NCI-H748 (cell line): ENCODE results near the gene IL1RN.

Source experiments
- DNase-seq: peaks from one replicate; lab custom pipeline; 2025; ENCODE audit not compliant: unreplicated experiment; lab: John Stamatoyannopoulos, UW

The IL1RN gene

DNA sequence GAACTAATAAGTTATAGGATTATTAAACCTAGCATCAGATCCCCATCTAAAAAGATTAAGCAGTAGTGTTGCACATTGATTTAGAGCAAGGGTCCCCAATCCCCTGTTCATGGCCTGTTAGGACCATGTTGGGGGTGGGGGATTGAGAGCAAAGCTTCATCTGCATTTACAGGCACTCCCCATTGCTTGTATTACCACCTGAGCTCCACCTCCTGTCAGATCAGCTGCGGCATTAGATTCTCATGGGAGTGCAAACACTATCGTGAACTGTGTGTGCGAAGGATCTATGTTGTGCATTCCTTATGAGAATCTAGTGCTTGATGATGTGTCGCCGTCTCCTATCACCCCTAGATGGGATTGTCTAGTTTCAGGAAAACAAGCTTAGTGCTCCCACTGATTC is 27.9 kb downstream of the IL1RN start:
- no peak for DNase-seq

DNA sequence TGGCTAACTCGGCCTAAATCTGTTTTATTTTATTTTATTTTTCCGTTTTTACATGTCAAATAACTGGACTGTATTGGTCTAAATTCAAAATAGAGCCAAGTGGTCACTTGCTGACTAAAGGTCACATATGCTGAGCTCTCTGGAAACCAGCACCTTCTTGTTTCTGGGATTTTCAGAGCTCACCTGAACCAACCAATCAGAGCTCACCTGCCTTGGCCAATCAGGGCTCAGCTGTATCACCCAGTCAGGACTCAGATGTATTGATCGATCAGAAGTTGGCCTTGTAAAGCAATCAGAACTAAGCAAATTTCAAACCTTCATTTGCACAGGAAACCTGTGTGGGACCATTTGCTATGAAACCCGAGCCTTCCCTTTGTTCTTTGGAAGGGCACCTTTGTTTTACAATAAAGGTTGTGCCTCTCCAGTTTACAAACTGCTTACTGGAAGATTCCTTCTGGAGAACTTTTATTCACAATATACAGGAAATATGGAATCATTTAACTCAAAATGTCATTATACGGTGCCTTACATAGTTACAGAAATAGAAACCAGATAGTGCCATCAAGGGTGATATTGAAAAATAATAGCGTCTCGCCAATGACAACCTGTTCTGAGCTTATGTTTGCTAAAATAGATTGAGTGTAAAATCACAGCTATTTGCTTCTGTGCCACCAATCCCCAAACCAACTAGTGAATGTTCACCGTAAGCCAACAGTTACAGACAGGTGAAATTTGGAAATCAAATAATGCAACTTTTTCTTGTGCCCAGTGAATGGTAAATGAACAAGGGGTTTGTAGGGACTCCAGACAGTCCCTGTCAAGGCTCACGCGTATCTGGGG is 29.1 kb downstream of the IL1RN start:
- peak; percentile 78 for DNase-seq

DNA sequence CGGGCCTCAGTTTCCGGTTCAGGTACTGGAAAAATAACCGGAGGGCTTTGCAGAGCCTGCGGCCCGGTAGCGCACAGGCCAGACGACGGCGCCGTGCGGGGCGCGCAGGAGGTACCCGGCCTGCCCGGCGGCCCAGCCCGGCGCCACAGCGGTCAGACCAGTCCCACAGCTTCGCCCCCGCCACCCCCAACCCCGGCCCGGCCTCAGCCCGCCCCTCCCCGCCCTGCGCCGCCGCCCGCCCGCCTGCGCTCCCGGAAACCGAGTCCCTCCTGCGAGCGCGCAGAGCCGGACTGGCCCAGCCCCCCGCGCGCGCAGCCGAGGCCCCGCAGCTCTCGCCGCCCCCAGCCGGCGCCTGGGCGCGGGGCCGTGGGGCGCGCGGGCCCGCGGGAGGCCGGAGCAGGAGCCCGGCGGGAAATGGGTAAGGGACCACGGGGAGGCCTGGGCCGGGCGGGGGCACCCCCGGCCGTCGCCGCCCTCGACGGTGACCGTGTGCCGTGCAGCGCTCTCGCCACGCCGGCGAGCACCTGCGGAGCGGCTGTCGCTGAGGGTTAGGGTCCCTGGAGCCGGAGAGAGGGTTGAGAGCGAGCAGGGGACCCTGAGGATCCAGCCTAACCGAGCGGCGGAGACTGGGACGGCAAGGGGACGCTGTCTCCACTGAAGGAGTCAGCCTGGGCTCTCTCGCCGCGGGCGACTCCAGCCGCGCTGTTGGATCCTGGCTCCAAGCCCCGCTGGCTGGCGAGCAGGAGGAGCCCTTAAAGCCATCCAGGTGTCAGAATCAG is 29.9 kb downstream of the IL1RN start:
- peak; percentile 63 for DNase-seq

DNA sequence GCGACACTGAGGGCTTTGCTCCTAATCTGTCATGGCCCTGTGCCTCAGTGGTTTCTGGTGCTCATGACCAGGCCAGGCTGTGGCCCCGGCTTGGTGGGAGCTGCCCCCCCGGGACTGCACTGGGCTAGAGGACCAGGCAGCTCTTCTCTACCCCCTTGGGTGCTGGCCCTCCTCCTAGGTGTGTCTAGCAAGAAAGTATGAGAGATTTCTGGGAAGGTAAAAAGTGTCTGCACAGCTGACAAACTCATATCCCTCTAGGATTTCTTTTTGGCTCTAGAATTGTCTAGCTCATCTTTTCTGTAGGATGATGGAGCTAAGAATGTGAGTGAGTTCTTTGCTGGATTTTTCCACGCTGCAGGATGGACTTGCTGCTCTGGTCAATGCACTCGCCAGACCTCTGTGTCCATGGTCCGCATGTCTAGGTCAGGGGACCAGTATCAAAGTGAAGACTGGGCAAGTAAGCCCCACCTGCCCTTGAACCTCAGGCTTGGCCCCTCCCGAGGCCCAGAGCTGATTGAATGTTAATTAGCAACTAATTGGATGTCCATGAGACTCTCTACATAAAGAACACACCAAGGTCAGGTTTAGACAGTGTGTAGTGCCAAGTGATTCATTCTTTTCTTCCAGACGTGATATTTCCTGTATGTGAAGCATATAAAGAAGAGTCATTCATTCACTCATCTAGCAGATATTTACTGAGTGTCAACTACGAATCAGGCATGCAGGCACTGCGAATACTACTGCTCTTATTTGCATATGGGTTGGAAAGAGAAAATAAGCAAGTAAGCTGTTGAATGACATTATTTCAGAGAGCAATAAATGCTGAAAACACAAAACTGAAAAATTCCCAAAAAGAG is 30.7 kb downstream of the IL1RN start:
- DNase-seq, result no peak

DNA sequence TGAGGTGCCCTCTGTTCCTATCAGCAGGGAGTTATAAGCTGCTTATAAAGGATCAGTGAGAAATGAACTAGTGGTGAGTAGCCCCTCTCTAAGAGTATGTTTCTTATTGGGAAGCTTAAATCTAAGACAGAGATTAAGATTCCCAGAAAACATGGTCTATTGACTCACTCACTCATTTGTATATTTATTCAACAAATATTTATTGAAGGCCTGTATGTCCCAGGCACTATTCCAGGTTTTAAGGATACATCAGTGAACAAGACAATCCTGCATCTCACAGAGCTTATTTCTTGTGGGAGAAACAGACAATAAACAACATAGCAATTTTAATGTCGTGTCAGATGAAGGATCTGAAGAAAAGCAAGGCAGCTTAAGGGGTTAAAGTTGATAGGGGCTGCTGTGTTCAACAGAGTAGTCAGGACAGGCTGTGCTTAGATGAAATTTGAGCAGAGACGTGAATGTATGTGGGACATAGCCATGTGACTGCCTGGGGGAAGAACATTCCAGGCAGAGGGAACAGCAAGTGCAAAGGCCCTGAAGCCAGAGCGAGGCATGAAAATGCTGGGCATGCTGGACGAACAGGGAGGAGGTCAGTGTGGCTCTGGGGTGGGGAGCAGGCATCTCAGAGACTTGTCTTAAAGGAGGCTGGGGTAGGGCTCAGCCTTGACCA is 31.6 kb downstream of the IL1RN start:
- no peak for DNase-seq

DNA sequence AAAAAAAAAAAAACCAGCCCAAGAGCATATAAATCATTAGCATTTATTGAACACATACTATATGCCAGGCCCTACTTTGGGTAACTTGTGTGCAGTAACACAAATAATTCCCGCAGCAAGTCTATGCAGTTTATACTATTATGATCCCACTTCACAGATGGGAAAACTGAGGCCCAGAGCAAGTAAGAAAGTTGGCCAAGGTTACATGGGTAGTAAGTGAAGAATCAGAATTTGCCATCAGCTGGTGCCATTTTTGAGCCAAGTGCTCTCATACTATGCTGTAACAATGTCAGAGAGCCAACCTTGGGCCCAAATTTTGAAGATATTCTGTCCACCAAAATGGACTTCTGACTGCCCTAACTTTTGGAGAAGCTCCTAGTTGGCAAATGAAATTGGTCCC is 32.9 kb downstream of the IL1RN start:
- no peak for DNase-seq

DNA sequence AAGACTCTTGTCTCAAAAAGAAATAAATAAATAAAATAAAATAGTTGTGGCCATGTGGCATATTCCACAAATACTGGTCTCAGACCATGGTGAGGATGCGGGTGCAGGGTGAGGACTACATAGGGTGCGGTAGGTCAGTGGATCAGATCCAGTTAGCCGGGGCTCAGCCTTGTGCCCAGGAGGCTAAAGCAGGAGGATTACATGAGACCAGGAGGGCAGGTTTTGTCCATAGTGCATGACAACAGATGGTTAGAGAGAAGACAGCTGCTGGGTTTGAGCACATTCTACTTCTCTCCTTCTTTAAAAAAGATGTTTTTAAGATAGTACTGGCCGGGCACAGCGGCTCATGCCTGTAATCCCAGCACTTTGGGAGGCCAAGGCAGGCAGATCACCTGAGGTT is 33.6 kb downstream of the IL1RN start:
- no peak for DNase-seq

DNA sequence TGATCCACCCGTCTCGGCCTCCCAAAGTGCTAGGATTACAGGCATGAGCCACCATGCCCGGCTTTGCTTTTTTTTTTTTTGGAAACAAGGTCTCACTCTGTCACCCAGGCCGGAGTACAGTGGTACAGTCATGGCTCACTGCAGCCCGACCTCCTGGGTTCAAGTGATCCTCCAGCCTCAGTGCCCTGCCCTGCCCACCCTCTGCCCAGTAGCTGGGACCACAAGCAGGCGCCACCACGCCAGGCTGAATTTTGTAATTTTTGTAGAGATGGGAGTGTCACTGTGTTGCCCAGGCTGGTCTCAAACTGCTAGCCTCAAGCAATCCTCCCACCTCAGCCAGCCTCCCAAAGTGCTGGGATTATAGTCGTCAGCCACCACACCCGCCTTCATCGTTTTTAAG is 34.8 kb downstream of the IL1RN start:
- no peak for DNase-seq

DNA sequence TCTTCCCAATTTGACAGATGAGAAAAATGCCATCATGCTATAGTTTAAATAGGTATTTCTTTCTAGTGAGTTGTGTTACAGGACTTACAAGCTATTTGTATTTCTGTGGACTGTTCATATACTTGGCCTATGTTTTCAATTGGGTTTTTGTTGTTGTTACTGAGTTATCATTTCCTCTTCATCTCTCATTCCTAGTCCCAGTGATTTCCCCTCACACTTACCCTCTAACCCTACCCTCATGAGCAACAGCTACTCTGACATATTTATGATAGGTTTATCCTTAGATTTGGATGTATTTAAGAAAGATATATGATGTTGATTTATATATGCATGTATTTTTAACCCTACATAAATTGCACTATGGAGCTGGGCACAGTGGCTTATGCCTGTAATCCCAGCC is 35.5 kb downstream of the IL1RN start:
- DNase-seq, result no peak

DNA sequence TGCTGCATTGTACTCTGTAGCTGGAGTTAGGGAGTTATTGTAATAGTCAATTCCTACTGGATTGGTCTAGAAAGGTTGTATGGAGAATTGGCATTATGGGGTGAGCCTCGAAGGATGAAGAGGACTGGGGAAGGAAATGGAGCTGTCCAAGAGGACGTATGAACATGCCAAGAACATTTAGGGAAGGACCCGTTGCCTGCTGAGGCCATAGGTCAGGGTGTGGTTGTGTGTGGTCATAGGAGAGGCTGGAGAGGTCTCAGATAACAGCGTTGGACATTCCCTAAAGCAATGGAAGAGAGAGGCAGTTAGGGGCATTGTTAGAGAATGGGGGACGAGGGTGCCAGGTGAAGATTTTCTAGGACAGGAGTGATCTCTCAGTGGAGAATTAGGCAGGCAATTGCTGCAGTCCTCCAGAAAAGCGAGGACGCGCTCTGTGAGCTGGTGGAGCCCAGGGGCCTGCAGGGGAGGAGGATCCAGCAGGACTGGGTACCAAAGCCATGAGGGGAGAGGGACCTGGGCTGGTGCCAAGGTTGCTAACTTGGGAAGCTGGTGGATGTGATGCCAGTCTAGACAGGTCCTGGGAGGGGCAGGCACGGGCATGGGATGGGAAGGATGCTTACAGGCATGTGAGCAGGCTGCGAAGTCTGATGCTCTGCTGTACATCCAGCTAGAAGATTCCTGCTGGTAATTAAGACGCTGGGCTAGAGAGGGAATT is 37.0 kb downstream of the IL1RN start:
- DNase-seq, result no peak

DNA sequence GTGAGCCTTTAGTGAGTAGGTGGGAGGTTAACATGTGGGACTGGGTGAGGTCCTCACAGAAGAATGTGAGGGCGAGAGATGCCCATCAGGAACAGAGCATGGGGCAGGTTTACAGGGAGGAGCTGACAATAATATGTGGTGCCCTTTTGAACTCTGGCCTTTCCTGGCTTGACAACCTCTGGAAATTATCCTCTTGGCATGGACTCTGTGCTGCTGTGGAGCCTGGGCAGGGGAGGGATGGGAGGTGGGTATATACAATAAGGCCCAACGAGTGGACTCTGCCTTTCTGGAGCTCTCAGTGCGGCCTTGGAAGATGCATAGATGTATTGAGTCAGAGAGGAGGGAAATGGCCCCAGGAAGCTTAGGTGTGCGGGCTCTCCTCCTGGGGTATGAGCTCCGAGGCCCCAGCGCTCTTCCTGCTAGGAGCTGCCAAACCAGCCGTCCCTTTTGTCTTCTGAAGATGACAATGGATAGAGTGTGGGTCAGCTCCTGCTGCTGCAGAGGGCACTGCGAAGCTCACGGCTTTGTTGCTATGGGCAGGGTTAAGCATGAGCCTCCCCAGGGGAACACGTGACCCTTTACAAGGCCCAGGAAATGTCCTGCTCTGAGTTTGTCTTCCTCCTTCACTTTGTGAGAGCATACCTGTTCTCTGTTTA is 37.7 kb downstream of the IL1RN start:
- DNase-seq, result no peak

DNA sequence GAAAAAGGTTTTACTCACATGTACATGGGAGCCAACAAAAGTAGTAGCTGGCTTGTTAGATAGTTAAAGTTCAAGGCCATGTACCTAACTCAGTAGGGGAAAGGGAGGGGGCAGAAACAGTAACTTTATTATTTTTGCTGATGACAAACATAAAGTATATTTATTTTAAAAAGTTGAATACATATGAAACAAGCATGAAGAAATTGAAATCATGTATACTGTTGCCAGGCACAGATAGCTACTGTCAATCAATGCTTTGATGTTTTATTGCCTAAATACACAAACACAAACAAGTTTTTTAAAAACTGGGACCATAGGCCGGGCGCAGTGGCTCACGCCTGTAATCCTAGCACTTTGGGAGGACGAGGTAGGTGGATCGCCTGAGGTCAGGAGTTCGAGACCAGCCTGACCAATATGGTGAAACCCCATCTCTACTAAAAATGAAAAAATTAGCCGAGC is 38.8 kb downstream of the IL1RN start:
- no peak for DNase-seq

DNA sequence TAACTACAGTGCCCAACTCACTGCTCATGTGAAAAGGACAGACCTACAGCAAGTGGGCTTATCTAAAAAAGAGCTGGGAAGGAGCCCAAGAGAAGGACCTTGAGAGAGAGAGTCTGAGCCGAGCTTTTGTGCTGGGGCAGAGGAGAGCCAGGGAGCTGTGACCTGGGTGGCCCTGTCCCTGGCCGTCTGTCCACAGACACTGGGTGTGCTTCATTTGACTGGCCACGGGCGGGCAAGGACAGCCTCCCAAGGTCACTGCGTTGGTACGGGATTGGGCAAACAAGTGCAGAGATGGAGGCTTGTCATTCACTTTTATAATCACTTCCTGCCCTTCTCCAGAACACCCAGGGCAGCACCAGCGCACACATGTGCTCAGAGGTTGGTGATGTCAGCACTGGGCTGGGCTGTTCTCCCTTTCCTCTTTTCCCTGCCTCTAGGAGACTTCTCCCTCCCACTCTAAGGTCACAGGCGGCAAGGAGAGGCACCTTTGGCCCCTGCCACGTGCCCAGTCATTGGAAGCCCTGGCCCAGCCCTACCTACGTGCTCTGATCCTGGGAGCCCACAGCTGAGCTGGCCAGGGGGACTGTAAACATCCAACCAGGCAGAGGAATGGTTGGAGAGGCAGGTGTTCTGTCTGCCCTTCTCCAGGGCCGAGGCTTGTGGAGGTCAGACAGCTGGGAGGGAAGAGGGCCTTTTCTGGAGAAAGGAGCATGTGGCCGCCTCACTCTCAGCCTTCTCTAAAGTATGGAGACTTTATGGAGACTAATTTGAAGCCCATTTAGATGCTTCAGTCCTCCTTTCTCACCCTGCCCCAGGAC is 39.9 kb downstream of the IL1RN start:
- DNase-seq, result no peak

DNA sequence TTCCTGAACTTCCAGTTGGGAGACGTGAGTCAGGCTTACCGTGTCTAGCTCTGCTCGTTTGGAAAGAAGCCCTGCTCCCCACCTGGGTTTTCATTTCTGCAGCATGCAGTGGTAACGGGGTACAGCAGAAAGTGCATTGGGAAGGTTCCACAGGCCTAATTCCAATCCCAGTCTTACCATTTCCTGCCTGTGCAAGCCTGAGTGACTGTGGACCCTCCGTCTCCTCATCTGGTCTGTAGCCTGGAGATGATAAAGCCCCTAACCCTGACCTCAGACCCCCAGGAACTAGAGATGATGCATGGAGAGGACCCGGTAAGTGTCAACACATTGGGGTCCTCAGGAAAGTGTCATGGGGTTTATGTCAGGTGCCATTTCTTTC is 40.6 kb downstream of the IL1RN start:
- no peak for DNase-seq

DNA sequence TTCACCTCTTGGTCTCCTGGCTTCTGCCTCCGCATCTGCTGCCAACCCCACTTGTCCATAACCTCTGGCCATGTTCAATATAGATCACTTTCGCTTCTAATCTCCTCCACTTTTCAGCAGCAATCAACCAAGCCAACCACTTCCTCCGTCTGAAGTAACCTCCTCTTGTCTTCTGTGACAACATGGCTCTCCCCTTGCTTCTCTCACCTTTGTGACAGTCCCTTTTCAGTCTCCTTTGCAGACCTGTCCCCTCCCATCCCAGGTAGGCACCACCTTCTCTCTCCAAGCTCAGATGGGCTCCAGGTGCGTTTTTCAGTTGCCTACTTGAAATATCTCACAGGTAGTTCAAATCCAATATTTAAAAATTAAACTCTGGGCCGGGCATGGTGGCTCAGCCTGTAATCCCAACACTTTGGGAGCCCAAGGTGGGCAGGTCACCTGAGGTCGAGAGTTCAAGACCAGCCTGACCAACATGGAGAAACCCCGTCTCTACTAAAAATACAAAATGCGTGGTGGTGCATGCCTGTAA is 41.7 kb downstream of the IL1RN start:
- DNase-seq, result no peak

DNA sequence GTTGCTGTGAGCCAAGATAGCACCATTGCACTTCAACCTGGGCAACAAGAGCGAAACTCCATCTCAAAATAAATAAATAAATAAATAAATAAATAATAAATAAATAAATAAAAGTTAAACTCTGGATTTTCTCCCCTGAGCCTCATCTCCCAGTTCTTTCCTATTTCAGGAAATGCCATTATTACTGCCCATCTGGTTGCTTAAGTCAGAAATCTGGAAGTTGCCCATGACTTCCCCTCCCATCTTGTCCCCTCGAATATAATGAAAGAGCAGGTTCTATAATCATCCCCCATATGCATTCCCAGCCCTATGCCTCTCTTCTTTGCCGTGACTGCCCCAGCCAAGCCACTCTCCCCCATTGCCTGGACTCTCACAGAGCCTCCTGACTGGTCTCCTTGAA is 42.2 kb downstream of the IL1RN start:
- no peak for DNase-seq

DNA sequence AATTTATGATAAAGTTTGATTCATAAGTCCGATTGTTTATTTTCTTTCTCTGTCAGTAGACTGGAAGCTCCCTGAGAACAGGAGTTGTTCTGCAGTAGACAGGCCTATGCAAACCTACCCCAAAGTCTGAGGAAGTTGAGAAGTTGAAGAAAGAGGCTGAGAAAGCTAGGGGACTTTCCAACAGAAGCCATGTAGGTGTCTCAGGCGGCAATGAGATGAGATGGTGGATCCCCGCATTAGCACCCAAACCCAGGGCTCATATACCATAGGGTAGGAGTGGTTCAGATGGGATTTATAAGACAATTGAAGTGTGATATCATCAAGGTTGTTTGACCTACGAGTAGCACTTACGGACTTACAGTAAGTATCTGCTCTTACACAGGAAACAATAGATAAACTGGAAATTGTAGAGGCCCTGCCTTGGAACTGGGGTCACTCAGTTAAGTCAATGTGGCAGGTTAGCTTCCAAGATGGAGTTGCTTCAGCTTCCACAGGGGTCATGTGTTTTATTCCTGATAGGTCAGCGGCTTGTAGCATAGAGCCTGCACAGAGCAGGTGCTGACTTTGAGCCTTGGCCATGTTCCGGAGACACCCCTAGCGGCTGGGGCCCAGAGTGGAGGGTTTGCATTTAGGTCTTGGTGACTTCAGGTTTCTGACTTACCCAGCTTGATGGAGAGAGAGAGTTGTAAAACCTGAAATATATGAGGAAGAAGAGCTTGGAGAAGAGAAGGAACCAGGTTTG is 44.1 kb downstream of the IL1RN start:
- no peak for DNase-seq
